A549 (cell line): ENCODE measurements around the gene SAMD4B. TPM values are rescaled to one million over a fixed set of nuclear protein-coding genes. Genes with fewer than 3 reads are reported as not detected.
"Not testable (repeated sequence)": the region's sequence is repeated elsewhere in the genome, so short reads cannot be mapped to it uniquely, and the experiment has no call there.

Experiments used
- ATAC-seq, 2 experiments: fragments of 200-7000 bp in 1 of 2; fragments of >200 bp in 1 of 2; cut with Nextera tagmentation in 1 of 2; cut with Tn5 transposase in 1 of 2; 3 replicates each; pipeline versions ENCODE4 v1.8.0 to v1.9.1; 2018 to 2020; ENCODE audit warnings: mild to moderate bottlenecking in 1 of 2, moderate library complexity in 1 of 2
- CTCF ChIA-PET: fragments of 300-600 bp; sonication (Branson Sonifier 250); formaldehyde crosslinking; extraction: SDS; loops from one replicate; lab custom pipeline; 2021; ENCODE audit warnings: antibody characterized with exemption, inconsistent platforms; lab: Yijun Ruan, JAX
- POLR2A ChIA-PET: fragments of 350-600 bp; formaldehyde crosslinking; extraction: SDS; loops from one replicate; lab custom pipeline; 2021; ENCODE audit warnings: antibody characterized with exemption, inconsistent platforms; lab: Yijun Ruan, JAX
- DNase-seq, 2 experiments: peaks; one replicate each; pipeline versions ENCODE4 v3.0.0 to v3.0.0-alpha.2; 2011 to 2016; ENCODE audit warnings: low read depth in 1 of 2, low spot score in 1 of 2
- FAIRE-seq: peaks from 2 replicates; lab custom pipeline; 2011; peaks lifted over from hg19 to GRCh38; lab: Jason Lieb, UNC
- H3K27ac ChIP-seq, 2 experiments: fragments of >200 bp; sonication (Bioruptor Twin); formaldehyde crosslinking; 3 replicates each; pipeline ENCODE4 v1.5.1; 2016 to 2017
- H3K4me1 ChIP-seq: fragments of >200 bp; sonication (Bioruptor Twin); formaldehyde crosslinking; 3 replicates; pipeline ENCODE4 v1.6.1; 2016
- H3K4me2 ChIP-seq: fragments of >200 bp; sonication (Bioruptor Twin); formaldehyde crosslinking; 3 replicates; pipeline ENCODE4 v1.6.1; 2016
- H3K4me3 ChIP-seq: fragments of >200 bp; sonication (Bioruptor Twin); formaldehyde crosslinking; 3 replicates; pipeline ENCODE4 v1.5.1; 2016
- H3K9me3 ChIP-seq: fragments of >200 bp; sonication (Bioruptor Twin); formaldehyde crosslinking; 3 replicates; pipeline ENCODE4 v1.6.1; 2016
- ATOH8 ChIP-seq: fragments of 250-450 bp; sonication (Bioruptor Pico); IDR thresholded peaks from 2 replicates; pipeline ENCODE4 v1.5.0; 2020; ENCODE audit warnings: low read depth, mild to moderate bottlenecking, moderate library complexity
- CEBPB ChIP-seq, 2 experiments: fragments of >200 bp in 1 of 2; sonication (Bioruptor Twin) in 1 of 2; formaldehyde crosslinking in 1 of 2; IDR thresholded peaks; 2 replicates each; pipeline ENCODE4 v1.6.1; 2012 to 2016
- CHD2 ChIP-seq: fragments of 150-350 bp; IDR thresholded peaks from 2 replicates; pipeline ENCODE4 v1.6.1; 2014; ENCODE audit warnings: low read length; ENCODE audit not compliant: partially characterized antibody
- GATA3 ChIP-seq: IDR thresholded peaks from 2 replicates; pipeline ENCODE4 v1.6.1; 2012; ENCODE audit warnings: borderline replicate concordance
- HEYL ChIP-seq: fragments of 250-450 bp; sonication (Bioruptor Pico); IDR thresholded peaks from 2 replicates; pipeline ENCODE4 v1.8.0; 2021; ENCODE audit warnings: mild to moderate bottlenecking, moderate library complexity
- MYC ChIP-seq: IDR thresholded peaks from 2 replicates; pipeline ENCODE4 v1.6.1; 2012; ENCODE audit warnings: mild to moderate bottlenecking, inconsistent platforms, low read length, improper control_type of control experiment, borderline replicate concordance
- NPAS2 ChIP-seq: fragments of 250-450 bp; sonication (Bioruptor Pico); IDR thresholded peaks from 2 replicates; pipeline ENCODE4 v1.8.0; 2022; ENCODE audit warnings: mild to moderate bottlenecking, moderate library complexity, borderline replicate concordance
- PBX3 ChIP-seq: IDR thresholded peaks from 2 replicates; pipeline ENCODE4 v1.6.1; 2012
- RAD21 ChIP-seq, 2 experiments: fragments of >200 bp in 1 of 2; sonication (Bioruptor Twin) in 1 of 2; formaldehyde crosslinking in 1 of 2; IDR thresholded peaks in 1 of 2; conservative IDR thresholded peaks in 1 of 2; 2 replicates in 1 of 2; 3 replicates in 1 of 2; pipeline ENCODE4 v1.6.1; 2012 to 2018; ENCODE audit warnings: inconsistent platforms in 1 of 2
- RNF2 ChIP-seq: fragments of 200-600 bp; sonication (generic); IDR thresholded peaks from 2 replicates; pipeline ENCODE4 v1.6.1; 2016; ENCODE audit warnings: low read depth, mild to moderate bottlenecking, antibody characterized with exemption, moderate library complexity, borderline replicate concordance
- TFCP2L1 ChIP-seq: fragments of 250-450 bp; sonication (Bioruptor Pico); IDR thresholded peaks from 2 replicates; pipeline ENCODE4 v1.5.0; 2021; ENCODE audit warnings: mild to moderate bottlenecking
- ZNF302 ChIP-seq: fragments of 250-450 bp; sonication (Bioruptor Pico); IDR thresholded peaks from 2 replicates; pipeline ENCODE4 v1.9.0; 2021; ENCODE audit warnings: inconsistent platforms, mild to moderate bottlenecking, moderate library complexity
- WGBS: methylation state at CpG from one replicate; pipeline ENCODE4 v1.1.6; 2017; ENCODE audit errors: missing lambda C conversion rate; 5-methylcytosine and 5-hydroxymethylcytosine counted together
- polyA plus RNA-seq, 4 experiments: library from polyadenylated mRNA; depleted of rRNA in 3 of 4; stranded (reverse); fragments of >200 nt; fragmentation: RNase III in 1 of 4; extraction: RNeasy Plus Mini Kit Qiagen cat#74134 plus additional on column Dnase treatment in 1 of 4; gene quantifications; 2 replicates in 3 of 4; 3 replicates in 1 of 4; pipeline ENCODE4 v1.2.3, GENCODE V29; 2011 to 2017
- TF ChIP-seq, protein P1 (sequence below): fragments of 250-450 bp; sonication (Bioruptor Pico); IDR thresholded peaks from 2 replicates; pipeline ENCODE4 v1.5.0; 2021; ENCODE audit warnings: mild to moderate bottlenecking, moderate library complexity, borderline replicate concordance
- TF ChIP-seq, protein P2 (sequence below): IDR thresholded peaks from 2 replicates; pipeline ENCODE4 v1.6.1; 2012; ENCODE audit warnings: low read depth, borderline replicate concordance

SAMD4B gene
- polyA plus RNA-seq, 2 of the 4 experiments (the other 2 are of a cell fraction), result 82.1 to 118 TPM

DNA sequence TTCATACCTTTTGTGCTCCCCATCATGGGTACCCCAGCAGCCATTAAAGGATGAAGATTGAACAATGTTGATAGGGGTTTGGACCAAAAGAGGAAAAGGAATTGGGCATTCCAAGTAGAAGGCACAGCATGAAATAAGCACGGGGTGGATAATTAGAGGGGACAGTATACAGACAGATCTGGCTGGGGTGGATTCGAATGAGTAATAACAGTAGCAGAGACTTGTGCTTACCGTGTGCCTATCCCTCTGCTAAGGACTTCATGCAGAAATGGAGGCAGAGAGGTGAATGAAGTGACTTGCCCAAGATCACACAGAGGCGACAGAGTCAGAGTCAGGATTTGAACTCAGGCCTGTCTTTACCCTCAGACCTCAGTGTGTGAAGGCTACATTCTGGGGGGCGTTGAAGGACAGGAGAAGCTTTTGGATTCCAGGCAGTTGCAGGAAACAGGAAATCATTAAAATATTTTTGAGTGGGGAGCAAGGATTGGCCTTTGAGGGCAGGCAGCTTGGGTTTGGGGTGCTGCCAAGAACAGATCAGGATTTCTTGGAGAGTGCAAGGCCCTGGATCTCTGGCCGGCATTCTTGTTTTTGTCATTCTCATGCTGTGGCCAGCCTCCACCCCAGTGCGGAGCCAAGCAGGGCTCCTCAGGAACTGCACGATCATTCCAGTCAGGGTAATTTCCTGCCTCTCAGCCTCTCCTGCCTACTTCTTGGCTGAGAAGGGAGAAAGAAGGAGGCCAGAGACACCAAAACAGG is 30.0 kb downstream of the SAMD4B start:
- CTCF ChIA-PET, result interaction anchor here (0.8 to 2.7 kb wide), 4 partner anchors 10 to 39 kb away, joined by 3 to 11 read pairs (median 6); no protein-coding TSS in a partner anchor
- ATAC-seq, result no peak
- no peak overlapping the region for H3K4me2 ChIP-seq

DNA sequence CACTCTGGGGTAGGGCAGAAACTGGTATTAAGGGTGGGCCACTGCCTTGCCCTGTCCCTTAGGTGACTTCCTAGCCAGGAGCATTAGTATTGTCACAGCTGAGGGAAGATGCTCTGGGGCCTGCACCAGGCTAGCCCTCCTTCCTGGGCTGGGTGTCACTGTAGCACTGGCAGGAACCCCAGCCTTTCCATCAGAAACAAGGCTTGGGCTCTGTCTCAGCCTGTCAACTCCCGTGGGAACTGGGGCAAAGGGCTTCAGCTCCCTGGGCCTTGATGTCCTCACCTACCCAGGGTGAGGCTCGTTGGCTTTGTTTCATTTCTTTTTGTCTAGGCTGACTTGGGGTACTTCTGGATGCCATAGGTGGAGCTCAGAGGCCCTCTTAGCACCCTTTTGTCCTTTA is 30.7 kb downstream of the SAMD4B start:
- CTCF ChIA-PET, result interaction anchor here (1.5 to 2.7 kb wide), 6 partner anchors 10 to 39 kb away, joined by 6 to 11 read pairs (median 8); partner anchors contain the start of genes MED29, PAF1 and PLEKHG2
- WGBS, result 93% methylated on average over 2 of the region's 2 CpGs
- no peaks in the 10 kb centered on the region for H3K9me3 ChIP-seq
- H3K4me1 ChIP-seq, result no peaks in the 10 kb centered on the region
- ATAC-seq (peak in 1 of 2 experiments; percentile 10; a peak in 2 of 6 replicates), DNase-seq (no peak), FAIRE-seq (no peak)
- POLR2A ChIA-PET, result no interaction called here
- H3K4me2 ChIP-seq, result no peak overlapping the region
- no peak overlapping the region for H3K27ac ChIP-seq
- no peak overlapping the region for H3K4me3 ChIP-seq
- TF ChIP-seq, protein P1, sequence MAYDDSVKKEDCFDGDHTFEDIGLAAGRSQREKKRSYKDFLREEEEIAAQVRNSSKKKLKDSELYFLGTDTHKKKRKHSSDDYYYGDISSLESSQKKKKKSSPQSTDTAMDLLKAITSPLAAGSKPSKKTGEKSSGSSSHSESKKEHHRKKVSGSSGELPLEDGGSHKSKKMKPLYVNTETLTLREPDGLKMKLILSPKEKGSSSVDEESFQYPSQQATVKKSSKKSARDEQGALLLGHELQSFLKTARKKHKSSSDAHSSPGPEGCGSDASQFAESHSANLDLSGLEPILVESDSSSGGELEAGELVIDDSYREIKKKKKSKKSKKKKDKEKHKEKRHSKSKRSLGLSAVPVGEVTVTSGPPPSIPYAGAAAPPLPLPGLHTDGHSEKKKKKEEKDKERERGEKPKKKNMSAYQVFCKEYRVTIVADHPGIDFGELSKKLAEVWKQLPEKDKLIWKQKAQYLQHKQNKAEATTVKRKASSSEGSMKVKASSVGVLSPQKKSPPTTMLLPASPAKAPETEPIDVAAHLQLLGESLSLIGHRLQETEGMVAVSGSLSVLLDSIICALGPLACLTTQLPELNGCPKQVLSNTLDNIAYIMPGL (CRISPR knock-in tag), result no peak
- TF ChIP-seq NPAS2 (CRISPR knock-in tag) (no peak), RNF2 (no peak), GATA3 (no peak)

More for the DNA sequence above, 30.0 kb downstream of the SAMD4B start:
- no peak overlapping the region for H3K27ac ChIP-seq
- DNase-seq, result no peak
- H3K4me3 ChIP-seq, result no peak overlapping the region
- 89% methylated on average over 8 of the region's 8 CpGs for WGBS
- H3K9me3 ChIP-seq, result no peaks in the 10 kb centered on the region
- no peak for TF ChIP-seq MYC
- no peak for TF ChIP-seq ATOH8 (CRISPR knock-in tag)
- FAIRE-seq, result peak; percentile 67
- POLR2A ChIA-PET, result no interaction called here
- H3K4me1 ChIP-seq, result no peaks in the 10 kb centered on the region

GRCh38 chr19:39375929-39376328 is 33.7 kb downstream of the SAMD4B start:
- POLR2A ChIA-PET, result interaction anchor here (1.5 to 2.8 kb wide), 2 partner anchors 15 to 31 kb away, joined by 3 to 11 read pairs; partner anchors contain the start of genes MED29, PAF1 and ZFP36
- Histone ChIP-seq H3K4me1 (no peaks in the 10 kb centered on the region), H3K4me2 (no peak overlapping the region), H3K9me3 (no peaks in the 10 kb centered on the region), H3K27ac (no peak overlapping the region), H3K4me3 (no peak overlapping the region)
- FAIRE-seq (no peak), ATAC-seq (no peak), DNase-seq (no peak)
- CTCF ChIA-PET, result interaction anchor here (0.6 to 1.7 kb wide), 12 partner anchors 9 to 445 kb away, joined by 3 to 12 read pairs (median 4); partner anchors contain the start of genes MRPS12, PAF1, SAMD4B and SARS2
- TF ChIP-seq RAD21 (conservative IDR thresholded peaks at IDR 0.05 in 1 of 2, IDR thresholded peaks at IDR 0.05 in 1 of 2), result no peak

DNA sequence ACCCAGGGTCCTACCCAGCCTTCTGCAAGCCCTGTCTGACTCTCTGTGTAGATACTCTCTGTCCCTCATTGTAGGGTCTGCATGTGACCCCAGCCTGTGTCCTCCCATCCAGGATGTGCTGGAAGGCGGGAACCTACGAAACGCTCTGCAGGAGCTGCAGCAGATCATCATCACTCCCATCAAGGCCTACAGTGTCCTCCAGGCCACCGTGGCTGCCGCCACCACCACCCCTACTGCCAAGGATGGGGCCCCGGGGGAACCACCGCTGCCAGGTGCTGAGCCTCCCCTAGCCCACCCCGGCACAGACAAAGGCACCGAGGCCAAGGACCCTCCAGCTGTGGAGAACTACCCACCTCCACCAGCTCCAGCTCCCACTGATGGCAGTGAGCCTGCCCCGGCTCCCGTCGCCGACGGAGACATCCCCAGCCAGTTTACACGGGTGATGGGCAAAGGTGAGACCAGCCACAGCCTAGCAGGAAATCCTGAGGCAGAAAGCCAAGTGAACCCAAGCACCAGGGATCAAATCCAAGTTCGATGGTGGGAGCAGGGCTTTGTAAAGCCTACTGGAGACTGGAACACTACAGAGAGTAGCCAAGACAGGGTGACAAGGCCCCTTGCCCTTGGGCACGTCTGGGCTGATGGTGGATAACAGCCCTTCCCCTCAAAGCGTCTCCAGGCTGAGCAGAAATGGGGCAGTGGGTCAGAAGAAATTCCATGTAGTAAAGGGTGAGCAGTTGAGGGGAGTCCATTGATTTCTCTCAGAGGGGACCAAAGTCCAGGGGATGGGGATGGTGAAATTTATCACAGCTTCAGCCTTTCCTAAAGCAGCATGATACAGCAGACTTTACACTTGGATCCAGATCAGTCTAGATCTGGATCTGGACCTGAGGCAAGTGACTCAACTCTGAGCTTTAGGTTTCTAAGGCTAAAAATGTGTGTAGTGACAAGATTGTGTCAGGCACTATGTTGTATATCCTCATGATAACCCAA is 35.4 kb downstream of the SAMD4B start:
- FAIRE-seq (no peak), ATAC-seq (no peak)
- POLR2A ChIA-PET, result interaction anchor here (2.8 kb wide), 1 partner anchor 13 kb away, joined by 11 read pairs; the partner anchor contains the start of genes MED29 and PAF1
- no peaks in the 10 kb centered on the region for H3K9me3 ChIP-seq
- TF ChIP-seq CEBPB (IDR thresholded peaks at IDR 0.05) (no peak), HEYL (CRISPR knock-in tag) (no peak), ZNF302 (CRISPR knock-in tag) (no peak), PBX3 (no peak), TFCP2L1 (CRISPR knock-in tag) (no peak), CHD2 (no peak)
- TF ChIP-seq, protein P1 (CRISPR knock-in tag), result no peak
- TF ChIP-seq, protein P2, sequence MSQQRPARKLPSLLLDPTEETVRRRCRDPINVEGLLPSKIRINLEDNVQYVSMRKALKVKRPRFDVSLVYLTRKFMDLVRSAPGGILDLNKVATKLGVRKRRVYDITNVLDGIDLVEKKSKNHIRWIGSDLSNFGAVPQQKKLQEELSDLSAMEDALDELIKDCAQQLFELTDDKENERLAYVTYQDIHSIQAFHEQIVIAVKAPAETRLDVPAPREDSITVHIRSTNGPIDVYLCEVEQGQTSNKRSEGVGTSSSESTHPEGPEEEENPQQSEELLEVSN, result no peak
- TF ChIP-seq, all 56 proteins: peak for 0
- H3K27ac ChIP-seq, result no peak overlapping the region
- H3K4me2 ChIP-seq, result no peak overlapping the region
- 89% methylated on average over 18 of the region's 18 CpGs for WGBS
- H3K4me1 ChIP-seq, result no peaks in the 10 kb centered on the region
- no peak for DNase-seq
- no peak overlapping the region for H3K4me3 ChIP-seq
- CTCF ChIA-PET, result interaction anchor here (0.7 to 4.3 kb wide), 9 partner anchors 9 to 68 kb away, joined by 3 to 25 read pairs (median 4); partner anchors contain the start of genes MED29, PAF1 and PLEKHG2

GRCh38 chr19:39379366-39379765 is 37.1 kb downstream of the SAMD4B start:
- DNase-seq, H3K27ac ChIP-seq, H3K4me1 ChIP-seq, H3K4me2 ChIP-seq, ATAC-seq, H3K4me3 ChIP-seq, POLR2A ChIA-PET, FAIRE-seq, H3K9me3 ChIP-seq: not testable (repeated sequence)
- CTCF ChIA-PET, result interaction anchor here (1.0 to 4.3 kb wide), 8 partner anchors 9 to 32 kb away, joined by 4 to 25 read pairs (median 6); partner anchors contain the start of genes MED29, PAF1 and PLEKHG2
- WGBS, result 98% methylated on average over 4 of the region's 4 CpGs
